Endodermal cell (in vitro differentiated cells): ENCODE data around the gene BIRC6. TPM values are rescaled to one million over a fixed set of nuclear protein-coding genes. Genes with fewer than 3 reads are reported as not detected.
A peak's percentile ranks its signal among the peaks of the same experiment; 100 is the strongest.

Source experiments
- DNase-seq: peaks from one replicate; pipeline ENCODE4 v3.0.0-alpha.2; 2017
- H3K27ac ChIP-seq: 2 replicates; pipeline ENCODE4 v1.5.1; 2013; ENCODE audit warnings: mild to moderate bottlenecking, low read depth, low read length, moderate library complexity
- H3K27me3 ChIP-seq: 2 replicates; pipeline ENCODE4 v1.6.1; 2013; ENCODE audit warnings: mild to moderate bottlenecking, low read length, moderate library complexity; ENCODE audit not compliant: insufficient read depth, control insufficient read depth, poor library complexity, severe bottlenecking
- H3K36me3 ChIP-seq: 2 replicates; pipeline ENCODE4 v1.7.0; 2013; ENCODE audit warnings: mild to moderate bottlenecking, low read length, moderate library complexity; ENCODE audit not compliant: control insufficient read depth, insufficient read depth
- H3K4me1 ChIP-seq: one replicate; pipeline ENCODE4 v1.7.0; 2013; ENCODE audit warnings: low read length; ENCODE audit not compliant: control insufficient read depth, insufficient read depth
- H3K4me3 ChIP-seq: 2 replicates; pipeline ENCODE4 v1.5.1; 2013; ENCODE audit warnings: mild to moderate bottlenecking, low read length, moderate library complexity
- H3K9ac ChIP-seq: 2 replicates; pipeline ENCODE4 v1.6.1; 2013; ENCODE audit warnings: mild to moderate bottlenecking, low read length, moderate library complexity; ENCODE audit not compliant: poor library complexity, severe bottlenecking; ENCODE audit errors: extremely low read depth
- H3K9me3 ChIP-seq: 2 replicates; pipeline ENCODE4 v1.6.1; 2013; ENCODE audit warnings: mild to moderate bottlenecking, low read length, moderate library complexity; ENCODE audit not compliant: control insufficient read depth
- H3K27ac Mint-ChIP-seq: 2 replicates; pipeline ENCODE4 v1.8.0; 2020; ENCODE audit warnings: mixed read lengths
- H3K27me3 Mint-ChIP-seq: 2 replicates; pipeline ENCODE4 v1.8.0; 2021; ENCODE audit warnings: mild to moderate bottlenecking, mixed read lengths; ENCODE audit not compliant: insufficient read depth
- H3K36me3 Mint-ChIP-seq: 2 replicates; pipeline ENCODE4 v1.8.0; 2020; ENCODE audit warnings: low read depth, mixed read lengths
- H3K4me1 Mint-ChIP-seq: 2 replicates; pipeline ENCODE4 v1.8.0; 2020; ENCODE audit warnings: mixed read lengths
- H3K4me3 Mint-ChIP-seq: 2 replicates; pipeline ENCODE4 v1.8.0; 2020; ENCODE audit warnings: mild to moderate bottlenecking, moderate library complexity, mixed read lengths
- H3K9me3 Mint-ChIP-seq: 2 replicates; pipeline ENCODE4 v1.8.0; 2020; ENCODE audit warnings: mild to moderate bottlenecking, mixed read lengths
- CTCF ChIP-seq: fragments of 200-600 bp; sonication (generic); conservative IDR thresholded peaks from 2 replicates; pipeline ENCODE4 v1.5.0; 2021; ENCODE audit warnings: antibody characterized with exemption, mild to moderate bottlenecking
- WGBS, 2 experiments: methylation state at CpG; one replicate each; pipeline versions ENCODE4 v1.1.5 to v1.1.7; 2013; ENCODE audit warnings: missing lambda C conversion rate in 2 of 2, mixed read lengths in 1 of 2; ENCODE audit not compliant: insufficient coverage in 1 of 2, insufficient read length in 1 of 2; 5-methylcytosine and 5-hydroxymethylcytosine counted together
- total RNA-seq, 2 donors: library from RNA; stranded (reverse); fragmentation: NEBNext Ultra II Directional in 1 of 2; extraction: Animal tissue kit (Norgen Biotek cat#: 25700) in 1 of 2; gene quantifications; 2 replicates in 1 of 2; 3 replicates in 1 of 2; pipeline ENCODE4 v1.2.1, GENCODE V29; 2021

Gene BIRC6
- total RNA-seq, 2 donors from 2014 or later = 84.6 to 111 TPM

GRCh38 chr2:32379352-32379751 lies 22.5 kb downstream of the BIRC6 start:
- Histone ChIP-seq H3K9me3 (no peaks in the 10 kb centered on the region), H3K27me3 (no peaks in the 10 kb centered on the region), H3K4me3 (peak overlapping the region; percentile 72), H3K27ac (no peak overlapping the region), H3K4me1 (no peaks in the 10 kb centered on the region), H3K9ac (no peak overlapping the region), H3K36me3 (peaks cover 22% of the 10 kb centered on the region)
- Mint-ChIP-seq H3K36me3 (peaks cover 23% of the 10 kb centered on the region), H3K27ac (peak overlapping the region; percentile 67), H3K4me1 (peaks cover 33% of the 10 kb centered on the region), H3K27me3 (no peaks in the 10 kb centered on the region), H3K9me3 (no peaks in the 10 kb centered on the region), H3K4me3 (peak overlapping the region; percentile 28)
- no peak for TF ChIP-seq CTCF
- no peak for DNase-seq

- Histone ChIP-seq H3K9ac (no peak overlapping the region), H3K36me3 (peaks cover 63% of the 10 kb centered on the region), H3K27me3 (no peaks in the 10 kb centered on the region), H3K4me1 (no peaks in the 10 kb centered on the region), H3K9me3 (no peaks in the 10 kb centered on the region), H3K4me3 (no peak overlapping the region), H3K27ac (no peak overlapping the region)
- peaks cover 32% of the 10 kb centered on the region for H3K36me3 Mint-ChIP-seq
- no peak overlapping the region for H3K4me3 Mint-ChIP-seq
- H3K9me3 Mint-ChIP-seq = no peaks in the 10 kb centered on the region
- no peak for DNase-seq
- WGBS, 2 experiments = 97 to 100% methylated on average over 1 of the region's 1 CpG
- no peak for TF ChIP-seq CTCF
- H3K4me1 Mint-ChIP-seq = peaks cover 16% of the 10 kb centered on the region
- H3K27me3 Mint-ChIP-seq = no peaks in the 10 kb centered on the region
- H3K27ac Mint-ChIP-seq = no peak overlapping the region
Measured at GRCh38 chr2:32383858-32384257, 27.0 kb downstream of the BIRC6 start.

GRCh38 chr2:32384529-32384928 lies 27.7 kb downstream of the BIRC6 start:
- H3K4me3 ChIP-seq = no peak overlapping the region
- peaks cover 69% of the 10 kb centered on the region for H3K36me3 ChIP-seq
- H3K27ac ChIP-seq = no peak overlapping the region
- Mint-ChIP-seq H3K27ac (no peak overlapping the region), H3K4me3 (no peak overlapping the region), H3K27me3 (no peaks in the 10 kb centered on the region), H3K9me3 (no peaks in the 10 kb centered on the region), H3K36me3 (peaks cover 32% of the 10 kb centered on the region), H3K4me1 (peaks cover 9% of the 10 kb centered on the region)
- H3K27me3 ChIP-seq = no peaks in the 10 kb centered on the region
- whole genome bisulfite sequencing, 2 experiments = 92 to 94% methylated on average over 2 to 4 of the region's 4 CpGs
- no peak for TF ChIP-seq CTCF
- no peak overlapping the region for H3K9ac ChIP-seq
- DNase-seq = no peak
- no peaks in the 10 kb centered on the region for H3K9me3 ChIP-seq
- no peaks in the 10 kb centered on the region for H3K4me1 ChIP-seq
